Bone marrow (tissue), 2 donors: ENCODE results near the gene BTBD16.

Experiments used
- DNase-seq, 2 donors: peaks; one replicate each; lab custom pipeline; 2025; lab: John Stamatoyannopoulos, UW

Gene BTBD16

GRCh38 chr10:122271076-122271475 is at the start of gene BTBD16:
BTBD16 (plus strand) TSS chr10:122271296; CDS start chr10:122275082, 3,786 bp downstream.
- DNase-seq: no peak

- DNase-seq: no peak
These were observed 49.1 kb upstream of the BTBD16 start for GRCh38 chr10:122221958-122222357.

DNA sequence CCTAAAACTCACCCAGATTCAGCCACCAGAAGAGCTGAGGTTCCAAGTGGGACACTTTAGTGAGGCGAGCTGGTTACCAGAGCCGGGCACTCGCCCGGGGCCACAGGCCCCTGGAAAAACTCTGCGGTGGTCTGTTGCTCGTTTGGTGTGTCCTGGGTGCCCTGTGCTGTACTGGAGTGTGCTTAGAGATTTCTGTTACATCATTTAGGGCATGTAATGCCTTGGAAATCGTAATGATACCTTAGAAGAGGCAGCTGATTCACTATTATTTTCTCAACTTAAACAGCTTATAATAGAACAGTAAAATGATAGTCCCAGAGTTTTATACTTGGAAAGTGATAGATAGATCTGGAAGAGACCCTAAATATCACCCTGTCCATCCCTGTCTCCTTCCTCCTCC is 48.5 kb upstream of the BTBD16 start:
- no peak for DNase-seq

- no peak for DNase-seq
These were observed 46.9 kb upstream of the BTBD16 start for GRCh38 chr10:122224159-122224558.

DNA sequence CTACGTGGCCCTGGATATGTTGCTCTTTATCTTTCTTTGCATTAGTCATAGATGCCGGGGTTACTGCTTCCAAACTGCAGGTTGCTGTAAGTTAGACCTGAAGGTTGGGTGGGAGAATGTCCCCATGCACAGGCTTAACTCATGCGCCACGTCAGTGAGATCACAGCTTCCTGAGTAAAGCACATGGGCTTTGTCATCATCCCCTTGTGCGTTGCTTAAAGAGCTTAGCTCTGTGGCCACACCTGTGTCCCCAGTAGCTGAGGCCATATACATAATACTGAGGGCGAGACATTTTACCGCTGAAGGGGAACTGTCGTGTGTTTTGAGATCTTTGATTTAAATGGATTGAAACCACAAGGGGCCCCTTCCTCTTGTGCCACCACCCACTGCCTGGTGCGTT is 45.8 kb upstream of the BTBD16 start:
- DNase-seq: no peak

DNA sequence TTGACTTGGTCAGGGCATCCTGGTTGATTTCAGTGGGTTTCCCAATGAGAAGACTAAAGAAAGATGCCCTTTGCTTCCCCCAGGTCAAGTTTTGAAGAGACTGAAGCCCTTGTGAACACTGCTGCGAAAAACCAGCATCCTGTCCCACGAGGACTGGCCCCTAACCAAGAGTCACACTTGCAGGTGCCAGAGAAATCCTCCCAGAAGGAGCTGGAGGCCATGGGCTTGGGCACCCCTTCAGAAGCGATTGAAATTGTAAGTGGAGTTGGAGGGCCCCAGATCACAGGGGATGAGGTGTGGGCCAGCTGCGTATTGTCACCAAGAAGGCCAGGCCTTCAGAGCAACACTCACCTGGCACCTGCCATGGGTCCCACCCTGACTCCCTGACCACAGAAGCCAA is 43.3 kb upstream of the BTBD16 start:
- no peak for DNase-seq

DNA sequence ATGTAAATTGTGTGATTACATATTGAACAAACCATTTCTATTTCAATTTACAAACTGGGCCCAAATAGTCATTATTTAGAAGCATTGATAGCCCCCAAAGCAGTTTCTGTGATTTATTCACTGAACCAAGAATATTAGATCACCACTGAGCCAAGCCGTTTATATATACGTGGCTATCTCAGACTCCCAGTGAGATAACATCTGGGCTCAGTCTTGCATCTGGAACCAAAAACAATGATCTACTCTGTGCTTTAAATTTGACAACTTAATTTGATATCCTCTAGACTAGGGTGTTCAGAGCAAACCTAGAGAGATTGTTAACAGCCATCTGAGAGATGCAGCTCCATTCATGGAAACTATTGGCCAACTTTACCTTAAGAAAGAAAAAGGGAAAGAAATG is 41.4 kb upstream of the BTBD16 start:
- no peak for DNase-seq

DNA sequence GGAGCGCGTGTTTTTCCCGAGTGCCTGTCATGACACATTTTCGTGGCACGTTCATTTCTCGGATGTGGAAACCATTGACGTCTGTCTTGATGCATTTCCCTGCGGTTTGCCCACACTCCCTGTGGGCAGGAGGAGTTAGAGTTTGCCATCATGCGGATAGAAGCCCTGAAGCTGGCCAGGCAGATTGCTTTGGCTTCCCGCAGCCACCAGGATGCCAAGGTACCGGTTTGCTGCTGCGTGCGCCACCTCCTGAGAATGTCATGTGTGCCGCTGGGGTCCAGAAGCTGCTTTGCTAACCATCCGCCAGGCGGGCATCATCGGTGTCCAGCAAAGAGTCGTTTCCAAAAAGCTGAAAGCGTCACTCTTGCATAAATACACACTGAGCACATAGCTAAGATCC is 40.9 kb upstream of the BTBD16 start:
- no peak for DNase-seq

DNA sequence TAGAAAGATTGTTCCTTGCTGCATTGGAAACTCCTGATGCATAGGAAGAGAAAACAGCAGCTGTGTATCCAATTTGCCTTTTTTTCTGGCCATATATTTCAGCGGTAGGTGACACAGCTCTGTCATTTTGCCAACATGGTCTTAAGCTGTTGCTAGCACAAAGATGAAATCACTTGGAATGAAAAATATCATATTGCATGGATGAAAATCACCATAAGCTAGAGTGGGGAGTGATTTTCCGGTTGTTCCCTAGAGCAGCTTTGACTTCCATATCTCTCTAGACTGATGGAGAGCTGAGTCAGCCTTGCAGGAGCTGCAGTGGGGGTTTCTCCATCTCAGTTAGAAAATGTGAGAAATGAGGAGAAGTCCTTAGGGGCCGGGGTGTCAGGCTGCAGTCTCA is 38.3 kb upstream of the BTBD16 start:
- DNase-seq: no peak

DNA sequence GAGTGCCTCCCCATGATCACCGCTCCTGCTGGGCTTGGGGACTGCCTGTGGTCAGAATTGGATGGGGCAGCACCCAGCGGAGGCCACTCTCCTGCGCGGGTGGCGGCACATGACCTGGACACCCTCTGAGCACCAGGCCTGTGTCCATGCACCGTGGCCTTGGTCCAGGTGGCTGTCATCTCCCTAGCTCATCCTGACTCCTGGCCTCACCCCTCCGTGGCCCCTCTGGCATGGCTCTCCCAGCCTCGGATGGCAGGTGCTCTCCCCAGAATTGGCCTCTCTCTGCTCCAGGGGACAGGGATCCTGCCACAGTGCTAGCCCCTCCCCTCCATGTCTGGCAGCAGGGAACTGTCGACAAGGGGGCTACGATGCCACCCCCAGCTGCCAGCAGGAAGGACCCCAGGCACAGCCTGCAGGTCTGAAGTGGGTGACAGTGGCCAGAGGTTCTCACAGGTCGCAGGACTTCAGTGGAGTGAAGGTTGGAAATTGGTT is 37.2 kb upstream of the BTBD16 start:
- no peak for DNase-seq

- no peak for DNase-seq
These were observed 36.7 kb upstream of the BTBD16 start for GRCh38 chr10:122234416-122234815.

GRCh38 chr10:122236690-122237306 is 34.3 kb upstream of the BTBD16 start:
- DNase-seq: no peak

DNA sequence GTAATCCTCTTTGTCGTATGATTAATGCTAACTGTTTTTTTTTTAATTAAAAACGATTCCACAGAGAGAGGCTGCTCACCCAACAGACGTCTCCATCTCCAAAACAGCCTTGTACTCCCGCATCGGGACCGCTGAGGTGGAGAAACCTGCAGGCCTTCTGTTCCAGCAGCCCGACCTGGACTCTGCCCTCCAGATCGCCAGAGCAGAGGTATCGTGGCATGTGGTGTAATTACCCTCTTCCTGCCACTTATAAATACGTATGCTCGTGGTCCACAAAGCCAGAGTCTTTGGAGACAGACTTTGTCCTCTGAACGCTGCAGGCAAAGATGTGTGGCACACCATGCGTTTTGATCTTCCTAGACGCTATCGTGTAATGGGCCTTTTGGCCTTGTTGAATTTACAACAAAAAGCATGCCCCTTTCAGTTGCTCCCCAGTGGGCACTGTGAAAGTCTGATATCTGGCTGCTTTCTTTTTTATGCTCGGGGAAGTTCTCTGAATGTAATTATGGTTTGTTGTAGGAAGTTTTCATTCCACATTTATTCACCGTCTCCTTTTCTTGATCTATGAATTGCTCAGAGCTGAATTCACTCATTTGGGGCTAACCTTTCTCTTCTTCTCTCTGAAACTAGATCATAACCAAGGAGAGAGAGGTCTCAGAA is 33.6 kb upstream of the BTBD16 start:
- DNase-seq: no peak

- DNase-seq: no peak
These were observed 31.4 kb upstream of the BTBD16 start for GRCh38 chr10:122239578-122240257.

DNA sequence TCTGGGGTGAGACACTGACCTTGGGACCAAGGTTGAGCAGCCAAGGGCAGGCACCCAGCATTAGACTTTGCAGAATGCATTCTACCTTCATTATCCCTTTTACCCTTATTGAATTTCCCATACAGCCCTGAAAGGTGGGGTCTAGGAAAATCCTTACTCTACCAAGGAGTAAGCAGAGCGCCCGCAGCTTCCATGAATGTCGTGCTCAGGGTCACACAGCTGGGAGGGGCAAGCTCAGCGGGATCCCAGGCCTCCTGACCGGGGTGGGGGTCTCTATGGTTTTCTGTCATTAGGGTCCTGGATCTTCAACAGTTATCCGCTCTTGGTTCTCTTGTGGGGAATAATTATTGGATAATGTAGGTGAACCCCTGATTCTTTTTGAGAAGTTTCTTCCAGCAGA is 30.7 kb upstream of the BTBD16 start:
- DNase-seq: no peak

- DNase-seq: no peak
These were observed 29.3 kb upstream of the BTBD16 start for GRCh38 chr10:122241836-122242235.

- DNase-seq: no peak
These were observed 27.5 kb upstream of the BTBD16 start for GRCh38 chr10:122243550-122243949.

DNA sequence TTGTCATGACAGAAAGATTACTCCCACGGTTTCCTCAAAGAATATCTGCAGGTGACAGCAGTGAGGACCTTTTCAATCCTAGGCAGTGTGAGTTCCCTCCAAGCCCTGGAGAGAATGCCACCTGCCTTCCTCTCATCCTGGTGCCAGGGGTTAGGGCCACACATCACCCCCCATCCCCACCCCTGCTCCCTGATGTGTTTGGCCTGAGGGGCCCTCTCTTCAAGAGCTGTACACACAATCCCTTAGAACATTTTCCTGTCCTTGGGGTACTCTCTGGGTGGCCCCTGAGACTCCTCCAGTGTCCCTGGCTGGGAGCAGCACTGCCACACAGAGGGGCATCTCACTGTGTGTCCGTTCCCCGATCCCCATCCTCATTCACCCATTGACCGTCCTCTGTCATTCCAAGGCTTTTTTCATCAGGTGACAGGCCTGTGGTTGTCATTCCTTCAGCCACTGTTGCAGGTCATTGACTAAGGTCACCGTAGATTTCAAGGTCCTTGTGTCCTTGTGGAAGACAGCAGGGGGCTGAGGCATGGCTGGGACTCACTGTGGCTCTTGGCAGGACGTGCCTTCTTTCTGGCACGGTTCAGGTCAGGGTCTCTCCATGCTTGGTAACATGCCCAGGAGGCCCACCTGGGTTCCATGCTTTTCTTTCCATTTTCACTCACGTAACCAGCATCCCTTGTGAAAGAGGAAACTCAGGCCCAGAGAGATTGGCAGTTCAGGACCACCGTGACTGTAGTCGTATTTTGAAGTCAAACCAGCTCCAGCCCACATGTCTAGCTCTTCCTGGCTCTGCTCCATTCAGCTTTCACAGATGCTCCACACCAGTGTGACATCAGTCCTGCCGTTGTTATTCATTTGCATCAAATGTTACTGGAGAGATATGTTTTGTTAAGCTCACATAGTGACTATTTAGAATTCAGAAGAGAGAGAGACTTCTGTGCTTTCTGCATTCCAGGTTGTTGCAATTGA is 26.8 kb upstream of the BTBD16 start:
- no peak for DNase-seq

DNA sequence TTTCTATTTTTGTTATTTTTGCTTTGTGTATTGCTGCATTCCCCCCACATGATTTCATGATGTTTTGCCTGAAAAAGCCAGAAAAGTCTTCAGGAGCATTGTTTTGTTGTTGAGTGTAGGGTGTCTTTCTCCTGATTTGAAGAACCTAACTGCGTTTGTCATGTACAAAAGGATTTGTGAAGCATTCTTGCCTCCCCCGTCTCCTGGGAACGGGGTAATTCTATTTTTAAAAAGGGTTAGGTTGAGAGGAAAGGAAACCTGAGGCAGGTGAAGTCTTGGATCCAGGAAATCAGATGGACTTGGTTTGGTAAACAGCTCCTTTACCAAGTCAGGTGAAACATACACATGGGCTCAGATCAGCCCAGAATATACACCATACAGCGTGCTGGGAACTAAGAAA is 26.0 kb upstream of the BTBD16 start:
- DNase-seq: no peak

DNA sequence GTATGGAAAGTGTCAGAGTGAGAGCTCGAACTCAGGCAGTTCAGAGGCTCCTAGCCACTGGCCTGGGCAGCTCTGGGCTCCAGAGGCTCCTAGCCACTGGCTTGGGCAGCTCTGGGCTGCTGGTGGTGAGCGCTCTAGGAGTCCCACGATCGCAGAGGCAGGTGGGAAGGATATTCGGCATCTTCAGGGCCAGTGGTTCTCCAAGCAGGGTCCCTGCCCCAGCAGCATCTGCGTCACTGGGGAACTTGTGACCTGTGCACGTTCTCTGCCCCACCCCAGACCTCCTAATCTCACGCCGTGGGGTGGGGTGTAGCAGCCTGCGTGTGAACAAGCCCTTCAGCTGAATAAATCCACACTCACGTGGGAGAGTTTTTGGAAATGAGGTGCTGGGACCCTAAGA is 25.2 kb upstream of the BTBD16 start:
- no peak for DNase-seq

DNA sequence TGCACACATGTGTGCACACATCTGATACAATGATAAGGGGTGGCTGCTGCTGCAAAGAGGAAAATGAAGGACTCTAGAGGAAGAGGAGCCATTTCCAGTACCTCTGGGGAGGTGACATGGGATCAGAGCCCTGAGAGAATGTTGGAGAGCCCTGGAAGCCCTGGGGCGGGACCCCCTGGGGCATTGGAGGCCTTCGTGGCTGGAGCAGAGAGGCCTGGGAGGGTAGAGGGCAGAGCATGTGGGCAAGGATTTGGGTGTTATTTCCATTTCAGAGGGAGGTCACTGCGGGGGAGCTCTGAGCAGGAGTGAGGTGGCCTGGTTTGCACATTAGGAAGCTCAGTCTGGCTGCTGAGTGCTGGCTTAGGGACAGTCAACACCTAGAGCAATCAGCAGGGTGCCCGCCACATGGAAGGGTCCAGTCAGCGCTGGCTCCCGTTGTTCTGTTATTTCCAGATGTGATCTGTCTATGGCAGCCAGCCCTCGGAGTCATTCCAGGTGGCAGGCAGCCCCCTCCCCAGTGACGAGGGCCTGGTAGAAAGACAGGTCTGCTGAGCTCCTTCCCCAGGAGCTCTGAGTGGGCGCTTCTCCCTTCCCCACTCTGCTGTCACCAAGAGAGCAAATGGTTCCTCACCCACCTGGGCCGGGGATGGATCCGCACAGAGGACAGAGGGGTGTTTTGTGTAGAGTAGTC is 24.1 kb upstream of the BTBD16 start:
- no peak for DNase-seq
